ENCODE results near the gene PRKD1.
"Not testable (repeated sequence)": the region's sequence is repeated elsewhere in the genome, so short reads cannot be mapped to it uniquely, and the experiment has no call there.

Gene PRKD1

DNA sequence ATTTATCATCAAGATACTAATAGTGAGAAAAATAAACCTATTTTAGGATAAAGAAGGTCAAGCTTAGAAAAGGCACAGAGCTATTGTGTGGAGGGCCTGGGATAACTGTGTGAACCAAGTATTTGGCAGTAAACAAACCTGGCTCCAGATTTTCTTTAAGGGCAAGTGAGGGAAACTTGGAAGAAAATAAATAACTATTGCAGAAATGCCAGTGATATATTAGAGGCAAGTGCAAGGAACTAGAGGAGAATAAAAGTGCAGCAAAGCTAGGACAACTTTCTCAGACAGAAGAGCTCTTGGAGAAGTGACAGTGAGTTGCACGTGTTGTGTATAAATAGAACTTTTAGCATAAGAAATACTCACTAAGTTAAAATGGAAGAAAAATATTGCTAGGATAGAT is 83.7 kb downstream of the PRKD1 start:
- TF ChIP-seq, protein P1, sequence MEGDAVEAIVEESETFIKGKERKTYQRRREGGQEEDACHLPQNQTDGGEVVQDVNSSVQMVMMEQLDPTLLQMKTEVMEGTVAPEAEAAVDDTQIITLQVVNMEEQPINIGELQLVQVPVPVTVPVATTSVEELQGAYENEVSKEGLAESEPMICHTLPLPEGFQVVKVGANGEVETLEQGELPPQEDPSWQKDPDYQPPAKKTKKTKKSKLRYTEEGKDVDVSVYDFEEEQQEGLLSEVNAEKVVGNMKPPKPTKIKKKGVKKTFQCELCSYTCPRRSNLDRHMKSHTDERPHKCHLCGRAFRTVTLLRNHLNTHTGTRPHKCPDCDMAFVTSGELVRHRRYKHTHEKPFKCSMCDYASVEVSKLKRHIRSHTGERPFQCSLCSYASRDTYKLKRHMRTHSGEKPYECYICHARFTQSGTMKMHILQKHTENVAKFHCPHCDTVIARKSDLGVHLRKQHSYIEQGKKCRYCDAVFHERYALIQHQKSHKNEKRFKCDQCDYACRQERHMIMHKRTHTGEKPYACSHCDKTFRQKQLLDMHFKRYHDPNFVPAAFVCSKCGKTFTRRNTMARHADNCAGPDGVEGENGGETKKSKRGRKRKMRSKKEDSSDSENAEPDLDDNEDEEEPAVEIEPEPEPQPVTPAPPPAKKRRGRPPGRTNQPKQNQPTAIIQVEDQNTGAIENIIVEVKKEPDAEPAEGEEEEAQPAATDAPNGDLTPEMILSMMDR (IDR thresholded peaks at IDR 0.05; ENCODE audit: low read depth, low read length, missing control alignments), result no peak
- no peak overlapping the region for H3K4me3 ChIP-seq (ENCODE audit: low read depth, low read length)
- no peak overlapping the region for H3K27ac ChIP-seq
- H3K36me3 ChIP-seq (replicated peaks), result no peaks in the 10 kb centered on the region
- DNase-seq, result no peak
- no peaks in the 10 kb centered on the region for H3K27me3 ChIP-seq (replicated peaks)
- in situ Hi-C loops (cut with HindIII; ENCODE audit: low pct_ligation_motif_present, low sequenced_read_pairs), result no loop called here

DNA sequence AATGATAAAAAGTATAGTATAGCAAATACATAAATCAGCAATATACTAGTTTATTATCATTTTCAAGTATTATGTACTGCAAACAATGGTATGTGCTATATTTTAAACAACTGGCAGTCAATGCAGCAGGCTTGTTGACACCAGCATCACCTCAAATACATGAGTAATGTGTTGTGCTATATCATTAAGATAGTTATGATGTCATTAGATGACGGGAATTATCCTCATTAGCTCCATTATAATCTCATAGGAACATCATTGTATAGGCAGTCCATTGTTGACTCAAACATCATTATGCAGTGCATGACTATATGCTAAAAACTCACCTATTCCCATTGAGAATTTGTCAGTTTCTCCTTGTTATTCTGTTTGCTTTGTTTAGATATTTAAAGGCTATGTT is 85.4 kb downstream of the PRKD1 start:
- Histone ChIP-seq H3K36me3 (replicated peaks) (no peaks in the 10 kb centered on the region), H3K27ac (no peak overlapping the region), H3K27me3 (replicated peaks) (no peaks in the 10 kb centered on the region), H3K4me3 (ENCODE audit: low read depth, low read length) (no peak overlapping the region)
- TF ChIP-seq, protein P1 (IDR thresholded peaks at IDR 0.05; ENCODE audit: low read depth, low read length, missing control alignments), result no peak
- no peak for DNase-seq
- in situ Hi-C loops (cut with HindIII; ENCODE audit: low pct_ligation_motif_present, low sequenced_read_pairs), result no loop called here

DNA sequence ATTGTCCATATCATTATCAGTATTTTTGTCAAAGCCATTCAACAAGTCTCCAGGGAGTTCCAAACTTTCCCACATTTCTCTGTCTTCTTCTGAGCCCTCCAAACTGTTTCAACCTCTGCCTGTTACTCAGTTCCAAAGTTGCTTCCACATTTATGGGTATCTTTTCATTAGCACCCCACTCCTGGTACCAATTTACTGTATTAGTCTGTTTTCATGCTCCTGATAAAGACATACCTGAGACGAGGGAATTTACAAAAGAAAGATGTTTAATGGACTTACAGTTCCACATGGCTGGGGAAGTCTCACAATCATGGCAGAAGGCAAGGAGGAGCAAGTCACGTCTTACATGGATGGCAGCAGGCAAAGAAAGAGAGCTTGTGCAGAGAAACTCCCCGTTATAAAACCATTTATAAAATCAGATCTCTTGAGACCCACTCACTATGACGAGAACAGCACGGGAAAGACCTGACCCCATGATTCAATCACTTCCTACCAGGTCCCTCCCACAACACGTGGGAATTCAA is 87.2 kb downstream of the PRKD1 start:
- H3K27me3 ChIP-seq (replicated peaks); in situ Hi-C loops (cut with HindIII; ENCODE audit: low pct_ligation_motif_present, low sequenced_read_pairs); H3K36me3 ChIP-seq (replicated peaks); H3K4me3 ChIP-seq (ENCODE audit: low read depth, low read length); H3K27ac ChIP-seq; DNase-seq: not testable (repeated sequence)

DNA sequence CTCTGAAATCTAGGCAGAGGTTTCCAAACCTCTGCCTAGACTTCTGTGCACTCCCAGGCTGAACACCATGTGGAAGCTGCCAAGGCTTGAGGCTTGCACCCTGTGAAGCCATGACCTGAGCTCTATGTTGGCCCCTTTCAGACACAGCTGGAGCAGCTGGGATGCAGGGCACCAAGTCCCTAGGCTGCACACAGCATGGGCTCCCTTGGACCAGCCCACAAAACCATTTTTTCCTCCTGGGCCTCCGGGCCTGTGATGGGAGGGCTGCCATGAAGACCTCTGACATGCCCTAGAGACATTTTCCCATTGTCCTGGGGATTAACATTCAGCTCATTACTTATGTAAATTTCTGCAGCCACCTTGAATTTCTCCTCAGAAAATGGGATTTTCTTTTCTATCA is 88.0 kb downstream of the PRKD1 start:
- in situ Hi-C loops (cut with HindIII; ENCODE audit: low pct_ligation_motif_present, low sequenced_read_pairs); H3K27ac ChIP-seq; H3K27me3 ChIP-seq (replicated peaks); H3K36me3 ChIP-seq (replicated peaks); H3K4me3 ChIP-seq (ENCODE audit: low read depth, low read length); DNase-seq: not testable (repeated sequence)

DNA sequence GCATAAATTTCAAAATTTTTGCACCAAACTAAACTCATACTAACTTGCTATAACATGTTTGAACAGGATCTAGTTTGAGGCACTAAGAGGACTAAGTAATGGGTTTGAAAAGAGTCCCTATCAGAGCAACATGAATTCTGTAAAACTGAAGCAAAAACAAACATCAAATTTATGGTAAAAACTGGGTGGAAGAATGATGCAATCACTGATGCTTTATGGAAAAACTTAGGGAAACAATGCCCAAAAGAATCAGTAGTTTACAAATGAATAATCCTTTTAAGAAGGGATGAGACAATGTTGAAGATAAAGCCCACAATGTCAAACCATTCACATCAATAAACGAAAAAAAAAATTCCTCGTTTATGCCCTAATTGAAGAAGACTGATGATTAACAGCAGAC is 88.9 kb downstream of the PRKD1 start:
- Histone ChIP-seq H3K27me3 (replicated peaks) (no peaks in the 10 kb centered on the region), H3K27ac (no peak overlapping the region), H3K36me3 (replicated peaks) (no peaks in the 10 kb centered on the region), H3K4me3 (ENCODE audit: low read depth, low read length) (no peak overlapping the region)
- TF ChIP-seq, protein P1 (IDR thresholded peaks at IDR 0.05; ENCODE audit: low read depth, low read length, missing control alignments), result no peak
- in situ Hi-C loops (cut with HindIII; ENCODE audit: low pct_ligation_motif_present, low sequenced_read_pairs), result no loop called here
- DNase-seq, result no peak

DNA sequence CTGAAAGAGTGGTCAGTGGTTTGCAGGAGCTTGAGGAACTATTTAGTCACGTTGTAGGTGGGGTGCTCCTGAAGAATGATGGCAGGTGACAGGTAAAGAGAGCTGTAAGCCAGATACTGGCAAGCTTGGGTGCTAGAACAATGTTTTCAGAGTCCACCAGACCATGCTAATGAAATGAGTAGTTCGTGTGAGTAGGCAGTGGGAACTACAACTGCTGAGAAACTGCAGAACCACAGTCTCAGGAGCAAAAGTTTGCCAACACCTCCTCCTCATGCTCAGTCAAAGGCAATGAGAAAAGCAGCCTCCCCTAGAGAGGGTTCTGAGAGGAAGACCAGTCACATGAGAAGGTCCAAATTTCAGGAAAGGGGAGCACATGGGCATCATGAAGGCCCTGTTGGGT is 91.3 kb downstream of the PRKD1 start:
- TF ChIP-seq, protein P1 (IDR thresholded peaks at IDR 0.05; ENCODE audit: low read depth, low read length, missing control alignments), result no peak
- H3K27ac ChIP-seq, result no peak overlapping the region
- H3K27me3 ChIP-seq (replicated peaks), result no peaks in the 10 kb centered on the region
- no peak for DNase-seq
- H3K36me3 ChIP-seq (replicated peaks), result no peaks in the 10 kb centered on the region
- H3K4me3 ChIP-seq (ENCODE audit: low read depth, low read length), result no peak overlapping the region
- in situ Hi-C loops (cut with HindIII; ENCODE audit: low pct_ligation_motif_present, low sequenced_read_pairs), result no loop called here

DNA sequence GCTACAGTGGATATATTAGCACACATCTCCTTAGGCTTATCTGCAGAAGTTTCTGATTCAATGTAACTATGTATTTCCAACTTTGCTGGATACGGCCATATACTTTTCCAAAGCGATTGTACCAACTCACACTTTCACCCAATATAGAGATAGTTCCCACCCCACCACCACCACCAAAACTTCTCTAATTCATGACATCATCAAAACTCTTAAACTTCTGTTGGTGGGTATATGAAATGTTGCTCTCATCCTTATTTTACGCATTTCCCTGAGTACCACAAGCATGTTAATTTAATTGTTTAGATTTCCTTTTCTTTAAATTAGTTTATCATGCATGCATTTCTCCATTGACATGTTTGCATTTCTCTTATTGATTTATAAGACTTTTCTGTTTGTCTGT is 95.6 kb downstream of the PRKD1 start:
- no peak for DNase-seq
- H3K4me3 ChIP-seq (ENCODE audit: low read depth, low read length), result no peak overlapping the region
- no peaks in the 10 kb centered on the region for H3K27me3 ChIP-seq (replicated peaks)
- TF ChIP-seq, protein P1 (IDR thresholded peaks at IDR 0.05; ENCODE audit: low read depth, low read length, missing control alignments), result no peak
- H3K36me3 ChIP-seq (replicated peaks), result no peaks in the 10 kb centered on the region
- H3K27ac ChIP-seq, result no peak overlapping the region
- in situ Hi-C loops (cut with HindIII; ENCODE audit: low pct_ligation_motif_present, low sequenced_read_pairs), result no loop called here
